ENCODE data around the gene ARL4D.

- TF ChIP-seq CTCF (conservative IDR thresholded peaks at IDR 0.05) (peak; percentile 31; the same call in 1 of the 2 replicates), EZH2 (IDR thresholded peaks at IDR 0.05; ENCODE audit: low read depth) (no peak)
Measured at GRCh38 chr17:43365356-43365755, 33.4 kb upstream of the ARL4D start.
